NCI-H460 (cell line): ENCODE measurements around the gene GRM3. TPM values are rescaled to one million over a fixed set of nuclear protein-coding genes. Genes with fewer than 3 reads are reported as not detected.

Experiments used
- DNase-seq: peaks from one replicate; pipeline ENCODE4 v3.0.0-alpha.2; 2016; ENCODE audit warnings: low read depth; ENCODE audit errors: extremely low read depth
- total RNA-seq: library from RNA; depleted of rRNA; stranded (reverse); fragments of >200 nt; shearing (Covaris generic); gene quantifications from 2 replicates; pipeline ENCODE4 v1.2.3, GENCODE V29; 2014

The GRM3 gene
- total RNA-seq, 1 experiment from 2014 or later, result not detected

GRCh38 chr7:86689363-86689762 is 45.7 kb downstream of the GRM3 start:
- DNase-seq, result no peak

DNA sequence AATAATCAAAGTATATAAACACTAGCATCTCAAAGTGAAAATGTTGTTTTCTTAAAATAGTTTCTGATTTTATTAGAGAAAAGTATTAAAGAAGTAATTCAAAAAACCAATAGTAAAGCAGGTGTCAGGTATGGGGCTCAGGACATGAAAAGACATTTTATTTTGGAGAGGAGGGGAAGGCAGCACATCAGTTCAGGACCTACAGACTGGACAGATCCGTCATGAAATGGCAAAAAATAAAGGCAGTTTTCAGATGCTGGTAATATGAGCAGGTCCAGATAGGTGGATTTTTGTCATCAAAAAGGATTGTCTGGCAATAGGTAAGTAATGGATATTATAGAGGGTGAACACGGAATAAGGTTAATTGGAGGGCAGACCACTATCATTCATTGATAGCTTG is 49.0 kb downstream of the GRM3 start:
- no peak for DNase-seq

DNA sequence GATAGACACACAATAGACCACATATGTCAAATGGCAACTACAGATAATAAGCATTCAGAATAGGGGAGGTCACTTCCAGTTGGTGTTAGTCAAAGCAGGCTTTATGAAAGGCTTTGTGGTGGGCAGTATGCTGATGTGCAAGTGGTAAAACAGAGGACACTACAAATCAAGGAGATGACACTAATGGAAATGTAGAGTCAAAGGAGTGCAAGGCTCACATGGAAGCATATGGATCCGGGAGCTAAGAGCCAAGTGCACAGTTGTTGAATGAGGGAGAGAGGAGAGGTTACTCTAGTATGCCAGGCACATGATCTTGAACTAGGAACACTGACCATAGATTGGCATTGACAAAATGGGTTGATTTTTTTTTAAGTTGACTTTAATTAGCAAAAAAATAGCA is 62.7 kb downstream of the GRM3 start:
- DNase-seq, result no peak

GRCh38 chr7:86708031-86708680 is 64.4 kb downstream of the GRM3 start:
- no peak for DNase-seq

- no peak for DNase-seq
These were observed 76.6 kb downstream of the GRM3 start for GRCh38 chr7:86720306-86720705.

GRCh38 chr7:86733783-86734182 is 90.1 kb downstream of the GRM3 start:
- peak; percentile 27 for DNase-seq

GRCh38 chr7:86745013-86745745 is 101.5 kb downstream of the GRM3 start:
- DNase-seq, result no peak

- no peak for DNase-seq
These were observed 104.0 kb downstream of the GRM3 start for GRCh38 chr7:86747698-86748097.

- no peak for DNase-seq
These were observed 104.5 kb downstream of the GRM3 start for GRCh38 chr7:86748201-86748600.

DNA sequence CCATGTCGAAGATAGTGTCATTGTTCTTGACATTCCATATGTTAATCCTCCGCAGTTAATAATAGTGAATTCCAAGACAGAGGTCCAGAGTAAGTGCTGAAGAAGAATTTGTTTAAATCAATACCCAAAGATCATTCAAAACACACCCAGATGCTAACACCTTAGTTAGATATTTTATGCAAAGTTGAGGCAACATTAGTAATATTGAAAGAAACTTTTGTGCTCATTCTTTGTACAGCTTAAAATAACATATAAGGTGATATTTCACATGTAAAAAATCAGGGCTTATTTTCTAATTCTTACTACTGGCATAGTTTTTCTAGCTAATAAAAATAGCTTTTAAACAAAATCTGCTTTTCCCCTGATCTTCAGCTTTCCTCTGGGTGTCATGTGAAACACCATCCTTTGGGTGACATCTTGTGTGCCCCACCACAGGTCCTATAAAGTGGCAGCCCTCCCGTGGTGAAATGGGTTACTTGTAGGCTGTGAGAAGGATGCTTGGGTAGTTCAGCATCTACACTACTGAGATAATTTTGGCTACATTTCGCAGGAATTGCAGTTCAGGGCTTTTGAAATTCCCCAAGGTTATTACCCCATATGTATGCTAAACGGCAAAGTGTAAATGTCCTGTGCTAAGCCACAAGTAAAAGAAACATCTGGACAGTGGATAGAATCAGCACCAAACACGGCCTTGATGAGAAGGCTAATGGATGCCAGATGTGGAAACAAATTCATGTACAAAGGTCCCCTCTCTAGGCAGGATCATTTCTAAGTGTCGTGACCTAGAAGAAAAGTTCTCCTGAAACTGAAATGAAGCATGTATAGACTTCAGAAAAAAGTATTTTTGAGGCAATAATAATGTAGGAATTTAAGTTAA is 105.4 kb downstream of the GRM3 start:
- no peak for DNase-seq

- DNase-seq, result no peak
These were observed 106.3 kb downstream of the GRM3 start for GRCh38 chr7:86749741-86750665.

DNA sequence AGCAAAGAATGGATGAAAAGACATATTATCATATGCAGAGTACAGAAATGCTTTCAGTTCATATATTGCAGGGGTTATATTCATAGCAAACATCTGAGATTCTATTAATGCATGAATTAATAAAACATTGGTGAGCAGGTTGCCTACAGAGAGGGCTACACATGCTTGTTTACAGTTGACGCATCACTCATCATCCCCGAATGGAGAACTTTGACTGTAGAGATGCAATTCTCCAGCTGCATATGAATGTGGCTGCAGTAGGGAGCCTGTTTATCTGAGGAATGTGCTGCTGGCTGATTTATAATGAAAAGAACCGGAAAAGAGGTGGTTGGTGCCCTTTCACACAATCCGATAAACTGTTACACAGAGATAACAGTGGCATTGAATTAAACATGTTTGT is 116.5 kb downstream of the GRM3 start:
- DNase-seq, result no peak

DNA sequence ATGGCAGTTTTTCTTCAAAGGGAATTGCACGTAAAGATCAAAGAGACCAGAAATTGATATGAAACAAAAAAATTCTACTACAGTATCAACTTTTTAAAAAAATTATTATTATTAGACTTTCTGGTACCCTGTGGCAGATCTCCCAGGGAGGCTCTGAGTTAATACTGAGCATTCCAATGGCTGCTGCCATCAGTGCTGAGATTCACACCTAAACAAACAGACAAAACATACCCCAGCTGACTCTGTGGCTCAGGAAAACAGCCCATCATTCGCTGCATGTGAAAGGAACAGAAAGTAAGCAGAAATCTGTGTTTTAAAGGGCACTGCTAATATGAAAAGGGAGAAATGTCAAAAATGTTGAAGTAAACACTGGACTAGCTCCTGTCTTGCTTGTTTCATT is 118.4 kb downstream of the GRM3 start:
- no peak for DNase-seq

DNA sequence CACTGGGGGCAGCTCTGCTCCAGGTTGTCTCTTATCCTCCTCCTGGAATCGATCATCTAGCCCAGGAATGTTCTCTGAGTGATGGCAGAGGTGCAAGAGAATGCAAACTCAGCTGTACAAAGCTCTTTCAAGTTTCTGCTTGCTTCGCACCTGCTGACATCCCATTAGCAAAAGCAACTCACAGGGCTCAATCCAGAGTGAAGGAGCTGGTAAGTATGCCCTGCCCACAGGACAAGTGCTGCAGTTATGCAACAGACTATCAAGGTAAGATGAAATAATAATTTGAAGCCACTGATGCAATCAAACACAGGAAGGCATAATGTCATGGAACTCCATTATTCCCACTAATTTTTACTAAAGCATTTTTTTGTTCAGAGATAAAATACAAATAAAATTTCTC is 122.2 kb downstream of the GRM3 start:
- no peak for DNase-seq

GRCh38 chr7:86768394-86768793 is 124.7 kb downstream of the GRM3 start:
- DNase-seq, result no peak

GRCh38 chr7:86768967-86769760 is 125.5 kb downstream of the GRM3 start:
- DNase-seq, result no peak

- no peak for DNase-seq
These were observed 129.6 kb downstream of the GRM3 start for GRCh38 chr7:86773309-86773708.

- no peak for DNase-seq
These were observed 131.5 kb downstream of the GRM3 start for GRCh38 chr7:86775203-86775602.

- no peak for DNase-seq
These were observed 132.4 kb downstream of the GRM3 start for GRCh38 chr7:86776136-86776535.

- DNase-seq, result no peak
These were observed 134.6 kb downstream of the GRM3 start for GRCh38 chr7:86778271-86778670.
